Peyer's patch (tissue), 4 donors: ENCODE data around the gene BCR. TPM values are rescaled to one million over a fixed set of nuclear protein-coding genes. Genes with fewer than 3 reads are reported as not detected.

ENCODE experiments used
- DNase-seq, 3 donors: peaks; one replicate each; pipeline ENCODE4 v3.0.0-alpha.2; 2017 to 2019
- H3K27ac ChIP-seq, 4 donors: fragments of 200-600 bp; sonication (generic); one replicate each; pipeline ENCODE4 v1.5.1; 2016 to 2019
- H3K27me3 ChIP-seq, 2 donors: fragments of 200-600 bp; sonication (generic); one replicate each; pipeline ENCODE4 v1.5.1; 2019
- H3K36me3 ChIP-seq, 3 donors: fragments of 200-600 bp; sonication (generic); one replicate each; pipeline ENCODE4 v1.5.1; 2016 to 2019
- H3K4me1 ChIP-seq, 4 donors: fragments of 200-600 bp; sonication (generic); one replicate each; pipeline ENCODE4 v1.5.1; 2016 to 2019
- H3K4me3 ChIP-seq, 4 donors: fragments of 200-600 bp; sonication (generic); 1 replicate in 3 of 4; 2 replicates in 1 of 4; pipeline ENCODE4 v1.5.1; 2016 to 2019; ENCODE audit warnings: mild to moderate bottlenecking in 1 of 4
- H3K9me3 ChIP-seq, 4 donors: fragments of 200-600 bp; sonication (generic); one replicate each; pipeline ENCODE4 v1.5.1; 2016 to 2019; ENCODE audit warnings: mild to moderate bottlenecking in 1 of 4
- CTCF ChIP-seq, 6 experiments: fragments of 450-650 bp in 4 of 6; fragments of 200-600 bp in 2 of 6; sonication (generic) in 1 of 6; IDR thresholded peaks; one replicate each; pipeline ENCODE4 v1.5.1; 2017 to 2019; ENCODE audit warnings: antibody characterized with exemption in 6 of 6, mild to moderate bottlenecking in 3 of 6, moderate library complexity in 1 of 6
- POLR2A ChIP-seq, 2 donors: fragments of 450-650 bp; IDR thresholded peaks; one replicate each; pipeline ENCODE4 v1.5.1; 2017; ENCODE audit warnings: antibody characterized with exemption in 2 of 2, mild to moderate bottlenecking in 2 of 2, moderate library complexity in 2 of 2
- total RNA-seq, 4 donors: library from RNA; depleted of rRNA; stranded (reverse); fragments of >200 nt; gene quantifications; one replicate each; pipeline ENCODE4 v1.1.0, GENCODE V29; 2016

The BCR gene
- total RNA-seq, 4 donors from 2014 or later = 55.8 to 86.9 (median 66.1) TPM

- Histone ChIP-seq H3K27ac (no peak overlapping the region), H3K9me3 (no peaks in the 10 kb centered on the region), H3K36me3 (no peaks in the 10 kb centered on the region), H3K27me3 (no peaks in the 10 kb centered on the region), H3K4me1 (no peaks in the 10 kb centered on the region), H3K4me3 (no peak overlapping the region)
- TF ChIP-seq POLR2A (IDR thresholded peaks at IDR 0.05) = no peak
- TF ChIP-seq CTCF (IDR thresholded peaks at IDR 0.05) = no peak
- DNase-seq = no peak
Observed at GRCh38 chr22:23193196-23193827, 13.0 kb downstream of the BCR start.

- Histone ChIP-seq H3K36me3 (no peaks in the 10 kb centered on the region), H3K27ac (no peak overlapping the region), H3K4me1 (no peaks in the 10 kb centered on the region), H3K4me3 (no peak overlapping the region), H3K27me3 (no peaks in the 10 kb centered on the region), H3K9me3 (no peaks in the 10 kb centered on the region)
- no peak for TF ChIP-seq CTCF (IDR thresholded peaks at IDR 0.05)
- no peak for DNase-seq
Observed at GRCh38 chr22:23193882-23194281, 13.6 kb downstream of the BCR start.

- H3K4me1 ChIP-seq = no peaks in the 10 kb centered on the region
- TF ChIP-seq CTCF (IDR thresholded peaks at IDR 0.05) = no peak
- TF ChIP-seq POLR2A (IDR thresholded peaks at IDR 0.05) = no peak
Observed at GRCh38 chr22:23196165-23196564, 15.9 kb downstream of the BCR start.

GRCh38 chr22:23197836-23198235 is 17.5 kb downstream of the BCR start:
- no peaks in the 10 kb centered on the region for H3K27me3 ChIP-seq
- TF ChIP-seq POLR2A (IDR thresholded peaks at IDR 0.05) = no peak
- TF ChIP-seq CTCF (IDR thresholded peaks at IDR 0.05) = no peak
- no peaks in the 10 kb centered on the region for H3K4me1 ChIP-seq
- no peak for DNase-seq
- H3K4me3 ChIP-seq = no peak overlapping the region
- H3K9me3 ChIP-seq = no peaks in the 10 kb centered on the region
- no peak overlapping the region for H3K27ac ChIP-seq
- H3K36me3 ChIP-seq = no peaks in the 10 kb centered on the region

More at GRCh38 chr22:23196165-23196564, 15.9 kb downstream of the BCR start:
- DNase-seq = no peak
- Histone ChIP-seq H3K9me3 (no peaks in the 10 kb centered on the region), H3K27ac (no peak overlapping the region), H3K36me3 (no peaks in the 10 kb centered on the region), H3K4me3 (no peak overlapping the region), H3K27me3 (no peaks in the 10 kb centered on the region)

- Histone ChIP-seq H3K4me3 (no peak overlapping the region), H3K27ac (no peak overlapping the region), H3K36me3 (no peaks in the 10 kb centered on the region), H3K4me1 (no peaks in the 10 kb centered on the region), H3K9me3 (no peaks in the 10 kb centered on the region), H3K27me3 (no peaks in the 10 kb centered on the region)
- no peak for DNase-seq
- TF ChIP-seq POLR2A (IDR thresholded peaks at IDR 0.05) (no peak), CTCF (IDR thresholded peaks at IDR 0.05) (no peak)
Observed at GRCh38 chr22:23199159-23199558, 18.9 kb downstream of the BCR start.

- Histone ChIP-seq H3K9me3 (no peaks in the 10 kb centered on the region), H3K27me3 (no peaks in the 10 kb centered on the region), H3K4me3 (no peak overlapping the region), H3K27ac (no peak overlapping the region), H3K36me3 (no peaks in the 10 kb centered on the region), H3K4me1 (peaks cover 0 to 9% (median 0%) of the 10 kb centered on the region in 4 donors)
- TF ChIP-seq POLR2A (IDR thresholded peaks at IDR 0.05) (no peak), CTCF (IDR thresholded peaks at IDR 0.05) (no peak)
- DNase-seq = no peak
Observed at GRCh38 chr22:23200898-23201297, 20.6 kb downstream of the BCR start.
